Ovary (tissue), 9 donors: ENCODE measurements around the gene MASP2. TPM values are rescaled to one million over a fixed set of nuclear protein-coding genes. Genes with fewer than 3 reads are reported as not detected.

Experiments used
- DNase-seq, 5 donors: peaks; one replicate each; pipeline ENCODE4 v3.0.0-alpha.2; 2019 to 2020
- H3K27ac ChIP-seq, 2 donors: fragments of 200-600 bp; one replicate each; pipeline versions ENCODE4 v1.5.1 to v1.8.0; 2019 to 2022
- H3K27me3 ChIP-seq: fragments of 200-600 bp; one replicate; pipeline ENCODE4 v1.8.0; 2022
- H3K36me3 ChIP-seq: fragments of 200-600 bp; sonication (generic); one replicate; pipeline ENCODE4 v1.5.1; 2019
- H3K4me1 ChIP-seq: one replicate; pipeline ENCODE4 v1.8.1; 2013; ENCODE audit warnings: mild to moderate bottlenecking, moderate library complexity; ENCODE audit not compliant: insufficient read depth
- H3K4me3 ChIP-seq: fragments of 200-600 bp; sonication (generic); one replicate; pipeline ENCODE4 v1.5.1; 2017
- H3K9me3 ChIP-seq, 2 donors: fragments of 200-600 bp in 1 of 2; sonication (generic) in 1 of 2; one replicate each; pipeline versions ENCODE4 v1.5.1 to v1.8.1; 2013 to 2019; ENCODE audit warnings: mild to moderate bottlenecking in 1 of 2, moderate library complexity in 1 of 2
- CTCF ChIP-seq, 3 donors: fragments of 450-650 bp in 2 of 3; fragments of 200-600 bp in 1 of 3; IDR thresholded peaks; one replicate each; pipeline versions ENCODE4 v1.5.1 to v1.8.0; 2016 to 2022; ENCODE audit warnings: antibody characterized with exemption in 3 of 3, mild to moderate bottlenecking in 1 of 3
- EP300 ChIP-seq: sonication (generic); formaldehyde crosslinking; IDR thresholded peaks from one replicate; pipeline ENCODE4 v1.6.1; 2017; ENCODE audit warnings: antibody characterized with exemption
- POLR2A ChIP-seq: fragments of 450-650 bp; IDR thresholded peaks from one replicate; pipeline ENCODE4 v1.6.1; 2017; ENCODE audit warnings: antibody characterized with exemption, mild to moderate bottlenecking, moderate library complexity
- WGBS, 3 donors: extraction: QIAGEN DNeasy Blood & Tissue Kit in 1 of 3; methylation state at CpG; one replicate each; pipeline versions ENCODE4 v1.1.5 to v1.1.7; 2013 to 2017; 5-methylcytosine and 5-hydroxymethylcytosine counted together
- intact Hi-C, 4 donors: fragments of 100-400 bp; cut with DNase I; formaldehyde crosslinking; loops; one replicate each; pipeline versions ENCODE4 v1.11.0 to v1.15.1; 2022 to 2023
- polyA plus RNA-seq, 2 donors: library from polyadenylated mRNA; stranded (reverse); fragments of 200-250 nt in 1 of 2; fragments of 350-450 nt in 1 of 2; fragmentation: Illumina TruSeq in 1 of 2; extraction: RNeasy Lipid Tissue Mini Kit (QIAGEN cat#74804) in 1 of 2; gene quantifications; one replicate each; pipeline ENCODE4 v1.2.3, GENCODE V29; 2013 to 2014
- total RNA-seq, 7 donors: library from RNA; depleted of rRNA in 2 of 7; stranded (reverse); fragments of >200 nt in 2 of 7; fragmentation: NEBNext Ultra II Directional in 3 of 7; extraction: Animal tissue kit (Norgen Biotek cat#: 25700) in 3 of 7; gene quantifications; one replicate each; pipeline versions ENCODE4 v1.1.0 to v1.2.4, GENCODE V29; 2016 to 2023
- donor health status: DM: no; HTN: no; CAD: no; lungs with moderate emphysema.
- donor health status: DM: no; HTN: no; CAD: no.
- donor health status: Bipolar disorder and iron deficiency.
- donor health status: DM: yes; HTN: yes; CAD: no.
- donor health status: DM: no; HTN: no; CAD: no.
- donor health status: DM: yes; HTN: yes; CAD: no.

The MASP2 gene
- total and polyA plus RNA-seq, 9 donors, result 0.08 to 0.10 TPM; not detected in 7

GRCh38 chr1:11061652-11062365, 14.8 kb upstream of the MASP2 start:
- H3K4me1 ChIP-seq, result peaks cover 18% of the 10 kb centered on the region
- H3K27ac ChIP-seq, result no peak overlapping the region
- TF ChIP-seq CTCF (IDR thresholded peaks at IDR 0.05) (no peak), POLR2A (no peak)
- 53 to 60% (median 54%) methylated on average over 5 of the region's 5 CpGs for WGBS, 3 donors
- peaks cover 0 to 4% of the 10 kb centered on the region in 2 donors for H3K9me3 ChIP-seq
- intact Hi-C loops, result no loop called here
- DNase-seq, result no peak
- H3K4me3 ChIP-seq, result no peak overlapping the region
- no peaks in the 10 kb centered on the region for H3K27me3 ChIP-seq
- no peaks in the 10 kb centered on the region for H3K36me3 ChIP-seq

GRCh38 chr1:11059968-11060830, 13.2 kb upstream of the MASP2 start, which contains the start of gene SRM:
Gene SRM, minus strand, starts transcription at chr1:11060018. Its CDS starts 75 bp downstream, at chr1:11059943.
- H3K4me1 ChIP-seq, result peaks cover 18% of the 10 kb centered on the region

DNA sequence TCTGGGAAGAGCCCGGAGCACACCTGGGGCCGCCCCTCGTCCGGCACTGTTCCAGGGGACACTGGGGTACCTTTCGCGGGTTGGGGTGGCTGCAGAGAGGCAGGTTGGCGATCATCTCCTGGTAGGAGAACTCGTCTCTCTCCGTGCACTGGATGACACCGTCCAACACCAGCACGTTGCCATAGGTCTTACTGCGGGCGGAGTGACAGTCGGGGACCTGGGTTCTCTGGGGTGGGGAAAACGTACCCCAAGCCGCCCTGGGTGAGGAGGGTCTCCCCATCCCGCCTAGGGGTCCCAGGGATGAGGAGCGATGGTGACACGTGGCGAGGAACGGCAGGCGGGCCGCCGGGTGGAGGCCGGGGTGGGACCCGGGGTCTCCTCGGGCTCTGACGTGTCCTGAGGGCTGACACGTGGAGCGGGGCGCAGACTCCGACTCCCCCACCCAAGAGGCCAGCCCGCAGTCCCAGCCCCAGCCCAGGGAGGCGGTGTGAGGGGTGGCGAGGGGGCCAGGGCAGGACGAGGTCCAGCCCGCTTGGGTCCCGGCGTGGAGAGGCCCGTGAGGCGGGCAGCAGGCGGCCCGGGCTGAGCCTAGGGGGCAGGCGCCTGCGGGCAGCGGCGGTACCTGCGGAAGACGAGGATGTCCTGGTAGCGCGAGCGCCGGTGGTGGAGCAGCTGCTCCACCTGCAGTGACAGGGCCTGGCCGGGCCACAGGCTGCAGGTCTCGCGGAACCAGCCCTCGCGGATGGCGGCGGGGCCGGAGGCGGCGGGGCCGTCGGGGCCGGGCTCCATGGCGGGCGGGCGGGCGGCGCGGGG, 12.3 kb upstream of the MASP2 start:
- Histone ChIP-seq H3K27me3 (no peaks in the 10 kb centered on the region), H3K4me3 (peak overlapping the region; percentile 98), H3K36me3 (no peaks in the 10 kb centered on the region), H3K27ac (peak overlapping the region; percentile 0 to 11), H3K4me1 (peaks cover 18% of the 10 kb centered on the region), H3K9me3 (no peaks in the 10 kb centered on the region)
- WGBS, 3 donors, result 1 to 2% (median 2%) methylated on average over 26 to 72 of the region's 72 CpGs
- no peak for TF ChIP-seq EP300
- TF ChIP-seq POLR2A, result no peak
- TF ChIP-seq CTCF (IDR thresholded peaks at IDR 0.05), result no peak
- peak in 1 of 5 donors; percentile 31 for DNase-seq
- intact Hi-C loops, result no loop called here

More at GRCh38 chr1:11059968-11060830, 13.2 kb upstream of the MASP2 start, which contains the start of gene SRM:
- Histone ChIP-seq H3K36me3 (no peaks in the 10 kb centered on the region), H3K4me3 (peak within 1 kb of the TSS; percentile 98), H3K27ac (peak within 1 kb of the TSS; percentile 0 to 14), H3K27me3 (no peaks in the 10 kb centered on the region), H3K9me3 (peaks cover 0 to 3% of the 10 kb centered on the region in 2 donors)
- intact Hi-C loops, result no loop called here
- TF ChIP-seq EP300, result no peak
- peak; percentile 48 for TF ChIP-seq POLR2A
- peak in 2 of 3 donors; percentile 83 to 89 for TF ChIP-seq CTCF (IDR thresholded peaks at IDR 0.05)
- peak; percentile 86 to 94 (median 90) for DNase-seq
- WGBS, 3 donors, result 0 to 1% (median 0%) methylated on average over 53 to 82 of the region's 83 CpGs

GRCh38 chr1:11058595-11059154, 11.6 kb upstream of the MASP2 start:
- Histone ChIP-seq H3K36me3 (no peaks in the 10 kb centered on the region), H3K9me3 (no peaks in the 10 kb centered on the region), H3K27ac (peak overlapping the region in 1 of 2 donors; percentile 0), H3K27me3 (no peaks in the 10 kb centered on the region), H3K4me3 (peak overlapping the region; percentile 98), H3K4me1 (peaks cover 18% of the 10 kb centered on the region)
- intact Hi-C loops, result no loop called here
- TF ChIP-seq EP300 (no peak), CTCF (IDR thresholded peaks at IDR 0.05) (no peak), POLR2A (no peak)
- no peak for DNase-seq
- 31 to 40% (median 33%) methylated on average over 28 of the region's 28 CpGs for WGBS, 3 donors
